Measurements from ENCODE around the gene IMMP2L.
"Not testable (repeated sequence)": the region's sequence is repeated elsewhere in the genome, so short reads cannot be mapped to it uniquely, and the experiment has no call there.

DNA sequence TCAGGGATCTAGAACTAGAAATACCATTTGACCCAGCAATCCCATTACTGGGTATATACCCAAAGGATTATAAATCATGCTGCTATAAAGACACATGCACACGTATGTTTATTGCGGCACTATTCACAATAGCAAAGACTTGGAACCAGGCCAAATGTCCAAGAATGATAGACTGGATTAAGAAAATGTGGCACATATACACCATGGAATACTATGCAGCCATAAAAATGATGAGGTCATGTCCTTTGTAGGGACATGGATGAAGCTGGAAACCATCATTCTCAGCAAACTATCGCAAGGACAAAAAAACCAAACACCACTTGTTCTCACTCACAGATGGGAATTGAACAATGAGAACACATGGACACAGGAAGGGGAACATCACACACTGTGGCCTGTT lies 96.5 kb downstream of the IMMP2L start:
- not testable (repeated sequence) for TF ChIP-seq EZH2phosphoT487 (IDR thresholded peaks at IDR 0.05; ENCODE audit: insufficient read depth, low read depth); EZH2 (IDR thresholded peaks at IDR 0.05; ENCODE audit: insufficient read depth, poor library complexity, severe bottlenecking)

Measured in GM23248 (cell line).